ENCODE measurements around the gene GNB3.

DNA sequence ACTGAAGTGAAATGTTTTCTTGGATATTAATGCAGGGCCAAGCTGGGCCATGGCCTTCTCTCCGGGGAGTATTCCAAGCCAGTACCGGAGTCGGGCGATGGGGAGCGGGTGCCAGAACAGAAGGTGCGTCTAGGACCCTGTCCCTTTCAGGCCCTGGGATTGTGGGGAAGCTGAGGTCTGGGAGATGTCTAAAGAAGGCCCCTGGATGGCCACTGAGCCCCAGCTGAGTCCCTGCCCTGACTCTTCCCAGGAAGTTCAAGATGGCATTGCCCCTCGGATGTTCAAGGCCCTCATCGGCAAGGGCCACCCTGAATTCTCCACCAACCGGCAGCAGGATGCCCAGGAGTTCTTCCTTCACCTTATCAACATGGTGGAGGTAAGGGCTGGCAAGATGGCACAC is 19.4 kb downstream of the GNB3 start:
- TF ChIP-seq, protein P1, sequence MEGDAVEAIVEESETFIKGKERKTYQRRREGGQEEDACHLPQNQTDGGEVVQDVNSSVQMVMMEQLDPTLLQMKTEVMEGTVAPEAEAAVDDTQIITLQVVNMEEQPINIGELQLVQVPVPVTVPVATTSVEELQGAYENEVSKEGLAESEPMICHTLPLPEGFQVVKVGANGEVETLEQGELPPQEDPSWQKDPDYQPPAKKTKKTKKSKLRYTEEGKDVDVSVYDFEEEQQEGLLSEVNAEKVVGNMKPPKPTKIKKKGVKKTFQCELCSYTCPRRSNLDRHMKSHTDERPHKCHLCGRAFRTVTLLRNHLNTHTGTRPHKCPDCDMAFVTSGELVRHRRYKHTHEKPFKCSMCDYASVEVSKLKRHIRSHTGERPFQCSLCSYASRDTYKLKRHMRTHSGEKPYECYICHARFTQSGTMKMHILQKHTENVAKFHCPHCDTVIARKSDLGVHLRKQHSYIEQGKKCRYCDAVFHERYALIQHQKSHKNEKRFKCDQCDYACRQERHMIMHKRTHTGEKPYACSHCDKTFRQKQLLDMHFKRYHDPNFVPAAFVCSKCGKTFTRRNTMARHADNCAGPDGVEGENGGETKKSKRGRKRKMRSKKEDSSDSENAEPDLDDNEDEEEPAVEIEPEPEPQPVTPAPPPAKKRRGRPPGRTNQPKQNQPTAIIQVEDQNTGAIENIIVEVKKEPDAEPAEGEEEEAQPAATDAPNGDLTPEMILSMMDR (IDR thresholded peaks at IDR 0.05; ENCODE audit: low read depth, low read length) = no peak
- TF ChIP-seq POLR2A (IDR thresholded peaks at IDR 0.05; ENCODE audit: extremely low read depth, insufficient read length) = no peak
